Left ventricle myocardium inferior (tissue), 1 donor: ENCODE results near the gene SHISA3. TPM values are rescaled to one million over a fixed set of nuclear protein-coding genes. Genes with fewer than 3 reads are reported as not detected.

ENCODE experiments used
- DNase-seq: peaks from one replicate; pipeline ENCODE4 v3.0.0-alpha.2; 2020
- H3K27ac ChIP-seq: fragments of 200-600 bp; replicated peaks from 2 replicates; pipeline ENCODE4 v1.8.0; 2021
- H3K27me3 ChIP-seq: fragments of 200-600 bp; 2 replicates; pipeline ENCODE4 v1.8.0; 2021; ENCODE audit warnings: low read depth
- H3K36me3 ChIP-seq: fragments of 200-600 bp; 2 replicates; pipeline ENCODE4 v1.8.0; 2021
- H3K4me1 ChIP-seq: fragments of 200-600 bp; 2 replicates; pipeline ENCODE4 v1.8.0; 2021
- H3K4me3 ChIP-seq: fragments of 200-600 bp; 2 replicates; pipeline ENCODE4 v1.8.0; 2021; ENCODE audit warnings: mild to moderate bottlenecking, moderate library complexity
- H3K9me3 ChIP-seq: fragments of 200-600 bp; replicated peaks from 2 replicates; pipeline ENCODE4 v1.8.0; 2021
- intact Hi-C: fragments of 100-400 bp; cut with micrococcal nuclease; formaldehyde crosslinking; loops from one replicate; pipeline ENCODE4 v1.11.0; 2022
- total RNA-seq: library from RNA; stranded (reverse); fragmentation: NEBNext Ultra II Directional; extraction: Animal tissue kit (Norgen Biotek cat#: 25700); gene quantifications from one replicate; pipeline ENCODE4 v1.2.1, GENCODE V29; 2021
- TF ChIP-seq, protein P1 (sequence below): fragments of 200-600 bp; IDR thresholded peaks from 2 replicates; pipeline ENCODE4 v1.8.0; 2021; ENCODE audit warnings: antibody characterized with exemption, mild to moderate bottlenecking, borderline replicate concordance
- donor health status: DM: no; HTN: yes; CAD: no; lungs with severe emphysema.

Gene SHISA3
- total RNA-seq, 1 donor from 2014 or later: 8.1 TPM

DNA sequence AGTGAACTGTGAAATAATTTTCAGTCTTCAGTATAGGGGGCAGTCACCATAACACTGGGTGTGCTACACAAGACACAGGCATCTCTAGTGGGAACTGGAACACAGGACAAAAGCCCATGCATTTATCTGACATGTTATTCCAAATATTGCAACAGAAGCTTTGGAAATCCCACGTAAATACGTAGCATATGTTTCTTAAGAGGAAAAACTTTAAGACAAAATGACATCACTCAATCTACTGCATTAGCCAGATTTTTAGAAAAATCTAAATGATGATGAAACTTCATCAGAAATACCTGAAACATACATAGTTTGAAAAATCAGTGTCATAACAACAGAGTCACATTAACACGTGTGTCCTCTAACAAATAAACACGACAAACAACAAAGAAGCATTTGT lies 14.5 kb downstream of the SHISA3 start:
- Histone ChIP-seq H3K4me1 (peaks cover 24% of the 10 kb centered on the region), H3K9me3 (no peaks in the 10 kb centered on the region), H3K27ac (peak overlapping the region; percentile 81), H3K4me3 (peak overlapping the region; percentile 6), H3K27me3 (no peaks in the 10 kb centered on the region), H3K36me3 (no peaks in the 10 kb centered on the region)
- intact Hi-C loops: no loop called here
- DNase-seq: no peak
- TF ChIP-seq, protein P1, sequence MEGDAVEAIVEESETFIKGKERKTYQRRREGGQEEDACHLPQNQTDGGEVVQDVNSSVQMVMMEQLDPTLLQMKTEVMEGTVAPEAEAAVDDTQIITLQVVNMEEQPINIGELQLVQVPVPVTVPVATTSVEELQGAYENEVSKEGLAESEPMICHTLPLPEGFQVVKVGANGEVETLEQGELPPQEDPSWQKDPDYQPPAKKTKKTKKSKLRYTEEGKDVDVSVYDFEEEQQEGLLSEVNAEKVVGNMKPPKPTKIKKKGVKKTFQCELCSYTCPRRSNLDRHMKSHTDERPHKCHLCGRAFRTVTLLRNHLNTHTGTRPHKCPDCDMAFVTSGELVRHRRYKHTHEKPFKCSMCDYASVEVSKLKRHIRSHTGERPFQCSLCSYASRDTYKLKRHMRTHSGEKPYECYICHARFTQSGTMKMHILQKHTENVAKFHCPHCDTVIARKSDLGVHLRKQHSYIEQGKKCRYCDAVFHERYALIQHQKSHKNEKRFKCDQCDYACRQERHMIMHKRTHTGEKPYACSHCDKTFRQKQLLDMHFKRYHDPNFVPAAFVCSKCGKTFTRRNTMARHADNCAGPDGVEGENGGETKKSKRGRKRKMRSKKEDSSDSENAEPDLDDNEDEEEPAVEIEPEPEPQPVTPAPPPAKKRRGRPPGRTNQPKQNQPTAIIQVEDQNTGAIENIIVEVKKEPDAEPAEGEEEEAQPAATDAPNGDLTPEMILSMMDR: no peak

- H3K4me3 ChIP-seq: peak overlapping the region; percentile 6
Observed at GRCh38 chr4:42412251-42412650, 15.0 kb downstream of the SHISA3 start.

GRCh38 chr4:42415281-42415680 lies 18.0 kb downstream of the SHISA3 start:
- intact Hi-C loops: no loop called here
- peaks cover 24% of the 10 kb centered on the region for H3K4me1 ChIP-seq
- H3K4me3 ChIP-seq: no peak overlapping the region
- DNase-seq: no peak
- H3K36me3 ChIP-seq: peaks cover 15% of the 10 kb centered on the region
- H3K27me3 ChIP-seq: no peaks in the 10 kb centered on the region
- H3K9me3 ChIP-seq: no peaks in the 10 kb centered on the region
- TF ChIP-seq, protein P1: no peak
- H3K27ac ChIP-seq: no peak overlapping the region

More at GRCh38 chr4:42412251-42412650, 15.0 kb downstream of the SHISA3 start:
- no peaks in the 10 kb centered on the region for H3K9me3 ChIP-seq
- intact Hi-C loops: no loop called here
- TF ChIP-seq, protein P1: no peak
- H3K4me1 ChIP-seq: peaks cover 24% of the 10 kb centered on the region
- DNase-seq: no peak
- no peaks in the 10 kb centered on the region for H3K36me3 ChIP-seq
- H3K27me3 ChIP-seq: no peaks in the 10 kb centered on the region
- peak overlapping the region; percentile 81 for H3K27ac ChIP-seq

- Histone ChIP-seq H3K4me1 (peaks cover 24% of the 10 kb centered on the region), H3K4me3 (no peak overlapping the region)
- TF ChIP-seq, protein P1: no peak
Observed at GRCh38 chr4:42416017-42416416, 18.7 kb downstream of the SHISA3 start.

DNA sequence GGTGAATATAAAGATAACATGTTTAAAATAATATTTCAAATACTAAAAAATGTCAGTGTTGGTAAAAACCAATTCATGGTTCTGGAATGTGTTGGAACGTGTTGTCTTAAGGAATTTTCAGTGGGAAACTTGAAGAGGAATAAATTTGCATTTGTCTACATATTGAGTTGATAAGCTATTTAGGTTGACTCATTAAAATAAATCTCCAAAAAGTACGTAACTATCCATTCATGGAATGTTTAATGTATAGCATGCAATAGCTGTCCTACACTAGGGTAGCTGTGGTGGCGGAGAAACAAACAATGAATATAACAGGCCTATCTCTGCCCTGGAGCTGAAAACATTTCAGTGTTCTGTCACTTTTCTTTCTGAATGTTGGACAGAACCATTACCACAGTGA lies 20.3 kb downstream of the SHISA3 start:
- H3K36me3 ChIP-seq: peaks cover 36% of the 10 kb centered on the region
- TF ChIP-seq, protein P1: no peak
- no peak overlapping the region for H3K4me3 ChIP-seq
- peaks cover 17% of the 10 kb centered on the region for H3K4me1 ChIP-seq
- H3K27me3 ChIP-seq: no peaks in the 10 kb centered on the region
- H3K27ac ChIP-seq: no peak overlapping the region
- intact Hi-C loops: no loop called here
- no peaks in the 10 kb centered on the region for H3K9me3 ChIP-seq
- no peak for DNase-seq

More at GRCh38 chr4:42416017-42416416, 18.7 kb downstream of the SHISA3 start:
- no peak overlapping the region for H3K27ac ChIP-seq
- peaks cover 23% of the 10 kb centered on the region for H3K36me3 ChIP-seq
- H3K9me3 ChIP-seq: no peaks in the 10 kb centered on the region
- intact Hi-C loops: no loop called here
- DNase-seq: no peak
- H3K27me3 ChIP-seq: no peaks in the 10 kb centered on the region
